NK-92 (cell line): Measurements from ENCODE around the gene NUP37.
"Not testable (repeated sequence)": the region's sequence is repeated elsewhere in the genome, so short reads cannot be mapped to it uniquely, and the experiment has no call there.

Source experiments
- DNase-seq: peaks from one replicate; lab custom pipeline; 2025; ENCODE audit not compliant: unreplicated experiment; lab: John Stamatoyannopoulos, UW

The NUP37 gene, protein sequence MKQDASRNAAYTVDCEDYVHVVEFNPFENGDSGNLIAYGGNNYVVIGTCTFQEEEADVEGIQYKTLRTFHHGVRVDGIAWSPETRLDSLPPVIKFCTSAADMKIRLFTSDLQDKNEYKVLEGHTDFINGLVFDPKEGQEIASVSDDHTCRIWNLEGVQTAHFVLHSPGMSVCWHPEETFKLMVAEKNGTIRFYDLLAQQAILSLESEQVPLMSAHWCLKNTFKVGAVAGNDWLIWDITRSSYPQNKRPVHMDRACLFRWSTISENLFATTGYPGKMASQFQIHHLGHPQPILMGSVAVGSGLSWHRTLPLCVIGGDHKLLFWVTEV

DNA sequence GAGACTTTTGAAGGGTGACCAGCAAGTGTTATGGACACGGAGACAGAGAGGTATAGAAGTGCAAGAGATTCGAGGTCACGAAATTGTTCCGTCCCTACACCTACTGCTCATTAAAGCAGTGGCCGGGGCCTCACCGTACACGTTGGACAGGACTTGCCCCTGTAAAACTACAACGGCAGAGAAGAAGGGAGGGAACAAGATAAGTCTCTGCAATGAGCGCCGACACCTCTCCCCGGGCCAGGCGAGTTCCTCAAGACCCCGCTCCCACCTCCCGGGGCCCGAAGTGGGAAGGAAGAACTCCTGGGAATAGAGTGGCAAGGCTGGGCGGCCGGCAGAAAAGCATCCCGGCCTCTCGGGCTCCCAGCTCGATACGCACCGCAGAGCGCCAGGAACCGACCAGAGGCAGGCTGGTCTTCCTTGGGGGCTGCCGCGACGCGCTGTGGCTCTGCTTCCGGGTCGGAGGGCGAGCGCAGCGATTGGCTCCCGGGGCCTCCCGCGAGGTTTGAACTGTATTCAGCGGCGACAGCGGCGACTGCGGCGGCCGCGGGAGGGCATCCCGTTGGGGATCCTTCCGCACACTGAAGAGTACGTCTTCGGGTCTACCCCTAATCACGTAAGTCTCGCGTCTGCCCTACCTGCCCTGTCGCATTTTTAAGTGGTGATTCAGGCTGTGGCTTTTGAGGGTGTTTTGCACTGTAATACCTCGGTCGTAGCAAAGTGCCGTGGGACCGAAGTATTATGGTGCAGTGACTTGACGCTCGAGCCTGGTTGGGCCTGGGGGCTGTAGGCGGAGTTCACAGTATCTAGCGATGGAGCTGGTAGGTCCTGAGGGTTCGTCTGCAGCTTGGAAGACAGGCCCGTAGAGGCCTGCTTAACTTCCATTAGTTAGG is at the start of gene NUP37, which contains the start of gene PARPBP:
Gene NUP37, minus strand, starts transcription at position 441 of the 890 bp plus-strand sequence. CDS start 1,596 bp downstream, outside the sequence.
Gene PARPBP, plus strand, starts transcription at position 510 of the 890 bp plus-strand sequence. CDS start 3,706 bp downstream, outside the sequence.
- peak; percentile 57 for DNase-seq

DNA sequence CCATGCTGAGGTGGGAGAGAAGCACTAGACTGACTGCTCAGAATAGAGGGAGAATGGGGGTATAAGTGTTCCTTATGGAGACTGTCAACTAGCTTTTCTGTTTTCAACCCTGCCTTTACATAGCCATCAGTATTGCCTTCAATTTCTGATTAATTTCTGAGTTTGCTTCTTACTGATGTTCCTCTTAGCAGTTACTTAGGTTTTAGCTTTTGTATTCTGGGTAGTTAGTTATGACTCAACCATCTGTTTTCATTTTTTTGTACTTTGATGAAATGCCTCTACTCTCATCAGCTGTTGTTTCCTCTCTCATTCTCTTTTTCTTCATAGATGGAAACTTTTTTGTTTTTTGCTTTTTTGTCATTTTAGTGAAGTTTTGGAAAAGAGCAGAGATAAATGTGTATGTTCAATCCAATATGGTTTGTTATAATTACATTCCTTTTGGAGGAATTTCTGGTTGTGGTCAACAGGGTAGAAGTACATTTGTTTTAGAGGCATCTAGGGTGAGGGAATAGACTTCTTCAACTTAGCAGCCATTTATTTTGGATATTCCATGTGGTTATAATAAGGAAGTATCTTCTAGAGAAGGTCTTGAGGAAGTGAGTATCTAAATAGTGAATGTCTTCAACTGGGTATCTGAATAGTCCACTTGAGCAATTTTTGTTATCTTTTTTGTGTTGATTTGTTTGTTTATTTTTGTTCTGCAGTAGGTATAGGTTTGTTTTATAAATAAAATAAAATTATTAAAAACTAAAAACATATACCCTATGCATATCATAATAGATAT is 48.1 kb upstream of the NUP37 start:
- no peak for DNase-seq

DNA sequence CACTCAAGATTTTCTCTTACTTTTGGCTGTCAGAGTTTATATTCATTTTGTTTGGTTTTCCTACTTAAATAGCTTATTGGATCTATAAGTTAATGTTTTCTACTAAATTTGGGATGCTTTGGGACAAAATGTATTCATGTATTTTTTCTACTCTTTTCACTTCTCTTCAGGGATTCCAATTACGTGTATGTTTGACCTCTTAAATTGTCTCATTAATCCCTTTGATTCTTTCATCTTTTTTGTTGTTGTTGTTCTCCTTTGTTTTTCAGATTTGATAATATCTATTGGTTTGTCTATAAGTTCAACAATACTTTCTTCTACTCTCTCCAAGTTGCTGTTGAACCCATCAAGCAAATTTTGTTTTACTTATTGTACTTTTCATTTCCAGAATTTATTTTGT is 43.5 kb upstream of the NUP37 start:
- no peak for DNase-seq

DNA sequence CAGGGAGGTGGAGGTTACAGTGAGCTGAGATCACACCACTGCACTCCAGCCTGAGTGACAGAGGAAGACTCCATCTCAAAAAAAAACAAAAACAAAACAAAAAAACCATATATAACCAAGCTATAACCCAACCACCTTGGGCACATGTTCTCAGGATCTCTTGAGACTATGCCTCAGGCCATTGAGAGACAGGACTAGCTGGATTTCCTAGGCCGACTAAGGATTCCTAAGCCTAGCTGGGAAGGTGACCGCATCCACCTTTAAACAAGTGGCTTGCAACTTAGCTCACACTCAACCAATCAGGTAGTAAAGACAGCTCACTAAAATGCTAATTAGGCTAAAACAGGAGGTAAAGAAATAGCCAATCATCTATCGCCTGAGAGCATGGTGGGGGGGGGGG is 35.3 kb upstream of the NUP37 start:
- DNase-seq, result not testable (repeated sequence)

DNA sequence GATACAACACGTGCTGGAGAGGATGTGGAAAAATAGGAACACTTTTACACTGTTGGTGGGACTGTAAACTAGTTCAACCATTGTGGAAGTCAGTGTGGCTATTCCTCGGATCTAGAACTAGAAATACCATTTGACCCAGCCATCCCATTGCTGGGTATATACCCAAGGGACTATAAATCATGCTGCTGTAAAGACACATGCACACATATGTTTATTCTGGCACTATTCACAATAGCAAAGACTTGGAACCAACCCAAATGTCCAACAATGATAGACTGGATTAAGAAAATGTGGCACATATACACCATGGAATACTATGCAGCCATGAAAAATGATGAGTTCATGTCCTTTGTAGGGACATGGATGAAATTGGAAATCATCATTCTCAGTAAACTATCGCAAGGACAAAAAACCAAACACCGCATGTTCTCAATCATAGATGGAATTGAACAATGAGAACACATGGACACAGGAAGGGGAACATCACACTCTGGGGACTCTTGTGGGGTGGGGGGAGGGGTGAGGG is 27.2 kb upstream of the NUP37 start:
- not testable (repeated sequence) for DNase-seq

DNA sequence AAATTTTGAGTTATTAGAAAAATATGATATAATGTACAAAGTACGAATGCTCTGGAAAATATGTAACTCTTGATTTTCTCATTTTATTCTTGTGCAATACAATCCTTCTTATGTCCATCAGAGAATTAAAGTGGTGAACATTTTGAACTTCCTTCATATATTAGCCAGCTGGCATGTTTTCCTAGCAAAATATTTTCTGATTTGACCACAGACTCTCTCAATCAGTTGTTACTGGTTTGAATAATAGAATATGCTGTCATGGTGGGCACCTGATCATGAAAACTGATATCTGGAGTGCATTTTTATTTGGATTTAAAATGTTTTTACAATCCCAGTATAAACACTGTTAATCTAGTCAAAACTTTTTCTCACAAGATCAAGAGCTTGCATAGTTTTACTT is 24.3 kb upstream of the NUP37 start:
- DNase-seq, result no peak

DNA sequence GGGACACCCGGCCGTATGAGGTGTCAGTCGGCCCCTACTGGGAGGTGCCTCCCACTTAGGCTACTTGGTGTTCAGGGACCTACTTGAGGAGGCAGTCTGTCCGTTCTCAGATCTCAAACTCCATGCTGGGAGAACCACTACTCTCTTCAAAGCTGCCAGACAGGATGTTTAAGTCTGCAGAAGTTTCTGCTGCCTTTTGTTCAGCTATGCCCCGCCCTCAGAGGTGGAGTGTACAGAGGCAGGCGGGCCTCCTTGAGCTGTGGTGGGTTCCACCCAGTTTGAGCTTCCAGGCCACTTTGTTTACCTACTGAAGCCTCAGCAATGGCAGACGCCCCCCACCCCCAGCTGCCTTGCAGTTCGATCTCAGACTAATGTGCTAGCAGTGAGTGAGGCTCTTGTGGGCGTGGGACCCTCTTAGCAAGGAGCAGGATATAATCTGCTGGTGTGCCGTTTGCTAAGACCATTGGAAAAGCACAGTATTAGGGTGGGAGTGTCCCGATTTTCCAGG is 23.0 kb upstream of the NUP37 start:
- not testable (repeated sequence) for DNase-seq

DNA sequence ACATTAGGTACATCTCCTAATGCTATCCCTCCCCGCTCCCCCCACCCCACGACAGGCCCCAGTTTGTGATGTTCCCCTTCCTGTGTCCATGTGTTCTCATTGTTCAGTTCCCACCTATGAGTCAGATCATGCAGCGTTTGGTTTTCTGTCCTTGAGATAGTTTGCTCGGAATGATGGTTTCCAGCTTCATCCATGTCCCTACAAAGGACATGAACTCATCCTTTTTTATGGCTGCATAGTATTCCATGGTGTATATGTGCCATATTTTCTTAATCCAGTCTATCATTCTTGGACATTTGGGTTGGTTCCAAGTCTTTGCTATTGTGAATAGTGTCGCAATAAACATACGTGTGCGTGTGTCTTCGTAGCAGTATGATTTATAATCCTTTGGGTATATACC is 17.7 kb upstream of the NUP37 start:
- not testable (repeated sequence) for DNase-seq

DNA sequence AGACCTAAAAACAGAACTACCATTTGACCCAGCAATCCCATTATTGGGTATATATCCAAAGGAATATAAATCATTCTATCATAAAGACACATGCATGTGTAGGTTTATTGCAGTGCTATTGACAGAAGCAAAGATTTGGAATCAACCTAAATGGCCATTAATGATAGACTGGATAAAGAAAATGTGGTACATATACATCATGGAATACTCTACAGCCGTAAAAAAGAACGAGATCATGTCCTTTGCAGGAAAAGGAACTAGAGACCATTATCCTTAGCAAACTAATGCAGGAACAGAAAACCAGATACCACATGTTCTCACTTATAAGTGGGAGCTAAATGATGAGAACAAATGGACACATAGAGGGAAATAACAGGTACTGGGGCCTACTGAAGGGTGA is 11.5 kb upstream of the NUP37 start:
- not testable (repeated sequence) for DNase-seq

DNA sequence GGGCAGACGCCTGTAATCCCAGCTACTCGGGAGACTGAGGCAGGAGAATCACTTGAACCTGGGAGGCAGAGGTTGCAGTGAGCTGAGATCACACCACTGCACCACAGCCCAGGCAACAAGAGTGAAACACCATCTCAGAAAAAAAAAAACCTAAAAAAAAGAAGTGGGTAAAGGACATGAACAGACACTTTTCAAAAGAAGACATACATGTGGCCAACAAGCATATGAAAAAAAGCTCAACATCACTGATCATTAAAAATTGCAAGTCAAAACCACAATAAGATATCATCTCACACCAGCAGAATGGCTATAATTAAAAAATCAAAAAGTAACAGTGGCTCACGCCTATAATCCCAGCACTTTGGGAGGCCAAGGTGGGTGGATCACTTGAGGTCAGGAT is 10.8 kb upstream of the NUP37 start:
- DNase-seq, result not testable (repeated sequence)

DNA sequence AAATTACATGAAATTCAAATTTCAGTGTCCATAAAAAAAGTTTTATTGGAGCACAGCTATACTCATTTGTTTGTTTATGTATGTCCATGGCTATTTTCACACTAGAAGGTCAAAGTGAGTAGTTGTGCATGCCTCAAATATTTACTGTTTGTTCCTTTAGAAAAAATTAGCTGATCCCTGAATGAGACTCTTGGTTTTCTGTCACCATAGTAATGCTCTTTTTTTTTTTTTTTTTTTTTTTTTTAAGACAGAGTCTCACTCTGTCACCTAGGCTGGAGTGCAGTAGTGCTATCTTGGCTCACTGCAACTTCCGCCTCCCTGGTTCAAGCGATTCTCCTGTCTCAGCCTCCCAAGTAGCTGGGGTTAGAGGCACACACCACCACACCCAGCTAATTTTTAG is 1.4 kb upstream of the NUP37 start:
- DNase-seq, result not testable (repeated sequence)

DNA sequence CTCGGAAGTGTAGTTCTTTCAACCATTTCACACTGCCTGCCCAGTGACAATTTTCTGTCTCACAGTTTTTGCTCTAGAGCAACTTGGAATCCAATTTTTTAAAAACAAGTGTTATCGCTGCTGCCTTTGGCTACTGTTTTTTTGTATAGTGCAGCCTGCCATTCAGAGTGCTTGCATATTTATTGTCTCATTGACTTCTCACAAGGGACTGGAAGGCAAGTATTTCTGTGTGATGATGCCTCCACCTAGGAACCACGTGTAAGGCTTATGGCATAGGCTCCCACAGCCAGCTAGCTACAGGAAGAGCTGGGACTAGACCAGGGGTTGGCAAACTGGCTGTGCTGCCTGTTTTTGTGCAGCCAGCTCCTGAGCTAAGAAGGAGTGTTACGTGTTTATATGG is 972 bp upstream of the NUP37 start:
- no peak for DNase-seq

DNA sequence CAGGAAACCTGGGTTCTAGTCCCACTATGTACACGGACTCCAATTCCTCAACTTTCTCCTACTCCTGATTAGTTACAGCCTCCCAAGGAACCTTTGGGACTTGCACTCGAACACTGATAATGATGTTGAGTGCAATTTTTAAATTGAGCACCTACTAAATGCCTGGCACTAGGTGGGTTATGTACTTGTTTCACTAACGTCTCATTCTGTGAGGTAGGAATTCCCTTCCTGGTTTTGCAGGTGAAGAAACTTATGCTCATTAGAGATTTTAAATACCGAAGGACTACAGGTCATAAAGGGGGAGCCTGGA is 605 bp upstream of the NUP37 start:
- DNase-seq, result no peak

DNA sequence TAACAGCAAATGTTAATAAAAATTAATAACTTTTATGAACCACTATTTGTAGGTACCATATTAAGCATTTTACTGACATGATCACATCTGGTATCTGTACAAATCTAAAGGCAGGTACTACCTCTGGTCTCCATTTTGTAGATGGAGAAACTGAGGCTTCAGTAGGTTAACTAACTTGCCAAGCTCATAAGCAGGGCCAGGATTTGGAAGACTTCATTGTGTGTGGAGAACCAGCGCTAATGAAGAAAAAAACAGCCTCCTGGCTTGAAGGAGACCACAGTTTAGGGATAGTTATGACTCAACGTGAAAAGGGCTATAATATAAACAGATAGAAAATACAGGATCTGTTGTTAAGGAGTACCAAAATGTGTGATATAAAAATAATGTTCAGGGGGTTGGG is 1.0 kb downstream of the NUP37 start:
- no peak for DNase-seq

DNA sequence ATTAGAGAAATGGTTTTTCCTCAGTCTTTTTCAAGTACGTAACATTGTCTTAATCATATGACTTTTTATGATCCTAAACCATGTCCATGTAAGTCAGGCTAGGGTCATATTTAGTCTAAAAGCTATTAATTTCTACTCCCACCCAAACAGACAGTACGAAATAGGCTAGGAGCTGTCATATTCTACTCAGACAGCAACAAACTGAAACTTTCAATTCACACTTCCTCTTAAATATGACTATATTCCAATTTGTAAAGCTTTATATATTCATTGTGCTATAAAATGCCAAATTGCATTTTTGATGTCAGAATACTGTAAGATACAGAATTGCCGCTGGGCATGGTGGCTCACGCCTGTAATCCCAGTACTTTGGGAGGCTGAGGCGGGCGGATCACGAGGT is 3.5 kb downstream of the NUP37 start:
- DNase-seq, result no peak

DNA sequence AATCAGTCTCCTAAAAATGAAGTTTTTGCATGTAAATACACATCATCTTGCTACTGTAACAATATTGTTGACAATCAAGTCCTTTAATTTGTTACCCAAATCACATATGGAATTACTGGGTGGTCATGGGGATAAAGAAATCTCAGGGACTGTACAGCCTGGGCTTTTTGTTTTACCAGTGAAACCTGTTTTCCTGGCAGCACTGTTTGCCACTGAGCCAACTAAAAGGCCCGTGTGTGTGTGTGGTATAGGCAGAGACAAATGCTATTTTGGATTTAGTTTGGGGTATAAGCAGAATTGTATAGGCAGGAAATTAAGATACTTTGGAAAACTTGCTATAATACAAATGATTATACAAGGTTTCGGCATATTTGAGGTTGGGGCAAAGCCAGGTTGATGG is 5.7 kb downstream of the NUP37 start:
- DNase-seq, result no peak

DNA sequence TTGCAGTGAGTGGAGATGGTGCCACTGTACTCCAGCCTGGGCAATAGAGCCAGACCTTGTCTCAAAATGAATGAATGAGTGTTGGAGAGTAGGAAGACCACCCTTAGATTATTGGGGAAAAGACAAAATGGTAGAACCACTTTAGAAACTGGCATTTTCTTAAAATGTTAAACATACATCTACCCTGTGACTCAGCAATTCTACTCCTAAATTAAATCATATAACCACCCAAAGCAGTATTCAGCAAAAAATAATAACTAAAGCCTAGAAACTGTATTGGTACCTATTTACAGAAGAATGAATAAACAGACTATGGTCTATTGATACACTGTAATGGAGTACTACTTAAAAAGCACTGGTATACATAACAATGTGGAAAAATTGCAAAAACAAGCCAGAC is 9.1 kb downstream of the NUP37 start:
- no peak for DNase-seq

DNA sequence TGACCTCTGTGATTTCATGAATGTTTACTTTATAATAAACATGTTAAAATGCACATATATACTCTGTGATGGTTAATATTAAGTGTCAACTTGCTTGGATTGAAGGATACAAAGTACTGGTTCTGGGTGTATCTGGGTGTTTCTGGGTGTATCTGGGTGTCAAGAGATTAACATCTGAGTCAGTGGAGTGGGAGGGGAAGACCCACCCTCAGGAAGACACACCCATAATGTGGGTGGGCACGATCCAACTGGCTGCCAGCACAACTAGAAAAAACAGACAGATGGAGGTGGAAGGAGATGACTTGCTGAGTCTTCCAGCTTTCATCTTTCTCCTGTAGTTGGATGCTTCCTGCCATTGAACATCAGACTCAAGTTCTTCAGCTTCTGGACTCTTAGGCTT is 11.9 kb downstream of the NUP37 start:
- DNase-seq, result no peak

DNA sequence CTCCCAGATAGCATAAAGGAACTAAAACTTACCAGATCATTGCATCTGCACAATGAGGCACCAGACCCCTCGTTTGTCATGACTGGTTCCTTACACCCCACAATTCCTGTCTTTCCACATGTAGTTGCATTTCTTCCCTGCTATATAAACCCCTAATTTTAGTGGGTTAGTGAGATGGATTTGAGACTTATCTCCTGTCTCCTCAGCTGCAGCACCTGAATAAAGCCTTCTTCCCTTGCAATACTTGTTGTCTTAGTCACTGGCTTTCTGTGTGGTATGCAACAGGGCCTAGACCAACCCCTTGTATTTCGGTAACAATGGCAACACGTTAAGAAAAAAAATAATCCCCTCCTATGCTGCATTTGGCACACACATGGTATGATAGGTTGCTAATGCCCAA is 13.0 kb downstream of the NUP37 start:
- DNase-seq, result no peak

DNA sequence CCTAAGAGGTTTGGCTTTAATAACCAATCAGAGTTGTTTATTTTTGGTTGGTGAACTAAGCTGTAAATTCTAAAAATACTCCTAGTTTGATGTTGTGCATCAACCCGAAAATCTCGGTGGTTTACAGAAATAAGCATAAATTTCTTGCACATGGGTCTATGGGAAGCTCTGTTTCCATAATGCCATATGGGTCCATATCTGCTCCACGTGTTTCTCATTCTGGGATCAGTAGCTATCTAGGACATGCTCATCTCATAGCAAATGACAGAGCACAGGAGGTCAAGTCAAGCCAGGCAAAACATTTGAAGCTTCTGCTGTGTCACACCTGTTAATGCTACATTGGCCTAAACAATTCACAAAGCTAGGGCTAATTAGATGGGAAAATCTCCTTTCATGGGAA is 23.1 kb downstream of the NUP37 start:
- no peak for DNase-seq

DNA sequence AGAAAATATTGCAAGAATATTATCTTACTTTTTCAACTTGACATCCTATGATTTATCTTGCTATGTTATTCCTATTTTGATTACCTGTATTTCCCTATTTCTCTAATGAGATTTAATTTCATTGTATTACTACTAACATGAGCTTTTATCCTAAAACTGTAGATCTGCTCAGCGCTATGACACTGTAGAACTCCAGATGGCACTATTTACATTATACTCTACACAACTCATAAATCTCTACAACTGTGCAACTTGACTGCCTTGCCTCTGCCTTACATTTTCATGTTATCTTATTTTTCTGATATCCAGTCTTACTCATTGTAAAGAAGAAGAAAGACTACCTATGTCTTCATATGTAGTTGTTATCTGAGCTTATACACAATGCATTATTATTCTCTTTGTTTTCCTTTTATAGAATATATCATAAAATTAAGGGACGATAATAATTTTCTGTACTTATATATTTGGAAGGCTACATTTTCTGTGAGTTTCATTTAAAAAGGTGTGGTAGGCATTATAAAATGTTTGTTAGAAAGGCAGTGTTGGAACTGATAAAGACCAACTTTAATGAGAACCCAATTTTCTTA is 24.1 kb downstream of the NUP37 start:
- DNase-seq, result no peak
